ENCODE results near the gene MINDY4B. TPM values are rescaled to one million over a fixed set of nuclear protein-coding genes. Genes with fewer than 3 reads are reported as not detected.

The MINDY4B gene
- total RNA-seq, 1 donor from 2014 or later, result 3.0 TPM

DNA sequence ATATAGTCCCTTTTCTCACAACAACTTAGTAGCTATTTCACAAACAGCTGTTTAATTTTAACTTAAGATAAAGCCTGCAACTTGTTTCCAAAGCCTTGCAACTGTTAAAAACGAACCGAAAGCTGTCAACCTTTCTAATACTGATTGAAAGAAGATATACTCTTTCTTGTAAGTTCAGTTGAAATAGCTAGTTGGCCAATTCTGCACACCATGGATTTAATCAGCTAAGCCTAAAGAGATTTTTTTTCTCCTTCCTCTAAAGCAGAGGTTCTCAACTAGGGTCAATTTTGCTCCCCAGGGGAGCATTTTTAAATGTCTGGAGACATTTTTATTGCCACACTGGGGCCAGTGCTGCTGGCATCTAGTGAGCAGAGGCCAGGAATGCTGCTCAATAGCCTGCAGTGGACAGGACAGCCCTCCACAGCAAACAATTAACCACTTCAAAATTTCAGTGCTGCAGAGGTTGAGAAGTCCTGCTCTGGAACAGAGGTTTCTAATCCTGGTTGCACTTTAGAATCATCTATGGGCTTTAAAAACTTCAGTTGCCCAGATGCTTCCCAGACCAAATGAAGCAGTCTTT, 26.2 kb downstream of the MINDY4B start:
- H3K4me1 Mint-ChIP-seq (ENCODE audit: unreplicated experiment), result no peaks in the 10 kb centered on the region
- no peak overlapping the region for H3K27ac Mint-ChIP-seq (ENCODE audit: unreplicated experiment)
- no peak for TF ChIP-seq CTCF (IDR thresholded peaks at IDR 0.05; ENCODE audit: unreplicated experiment)
- no peak overlapping the region for H3K4me3 Mint-ChIP-seq (ENCODE audit: unreplicated experiment)
- H3K36me3 Mint-ChIP-seq (ENCODE audit: low read depth, unreplicated experiment), result no peaks in the 10 kb centered on the region
- no peaks in the 10 kb centered on the region for H3K27me3 Mint-ChIP-seq (ENCODE audit: unreplicated experiment)
- no peak for DNase-seq (ENCODE audit: low spot score)
- H3K9me3 Mint-ChIP-seq (ENCODE audit: unreplicated experiment), result no peaks in the 10 kb centered on the region

GRCh38 chr3:150878290-150878689, 26.9 kb downstream of the MINDY4B start:
- H3K27ac Mint-ChIP-seq (ENCODE audit: unreplicated experiment), result no peak overlapping the region
- no peak for DNase-seq (ENCODE audit: low spot score)
- H3K4me3 Mint-ChIP-seq (ENCODE audit: unreplicated experiment), result no peak overlapping the region
- no peaks in the 10 kb centered on the region for H3K27me3 Mint-ChIP-seq (ENCODE audit: unreplicated experiment)
- no peaks in the 10 kb centered on the region for H3K4me1 Mint-ChIP-seq (ENCODE audit: unreplicated experiment)
- H3K36me3 Mint-ChIP-seq (ENCODE audit: low read depth, unreplicated experiment), result no peaks in the 10 kb centered on the region
- no peaks in the 10 kb centered on the region for H3K9me3 Mint-ChIP-seq (ENCODE audit: unreplicated experiment)
- no peak for TF ChIP-seq CTCF (IDR thresholded peaks at IDR 0.05; ENCODE audit: unreplicated experiment)

GRCh38 chr3:150877303-150877702, 27.9 kb downstream of the MINDY4B start:
- no peak for DNase-seq (ENCODE audit: low spot score)
- Mint-ChIP-seq H3K4me3 (ENCODE audit: unreplicated experiment) (no peak overlapping the region), H3K9me3 (ENCODE audit: unreplicated experiment) (no peaks in the 10 kb centered on the region), H3K27me3 (ENCODE audit: unreplicated experiment) (no peaks in the 10 kb centered on the region), H3K27ac (ENCODE audit: unreplicated experiment) (no peak overlapping the region), H3K4me1 (ENCODE audit: unreplicated experiment) (no peaks in the 10 kb centered on the region), H3K36me3 (ENCODE audit: low read depth, unreplicated experiment) (no peaks in the 10 kb centered on the region)
- no peak for TF ChIP-seq CTCF (IDR thresholded peaks at IDR 0.05; ENCODE audit: unreplicated experiment)

DNA sequence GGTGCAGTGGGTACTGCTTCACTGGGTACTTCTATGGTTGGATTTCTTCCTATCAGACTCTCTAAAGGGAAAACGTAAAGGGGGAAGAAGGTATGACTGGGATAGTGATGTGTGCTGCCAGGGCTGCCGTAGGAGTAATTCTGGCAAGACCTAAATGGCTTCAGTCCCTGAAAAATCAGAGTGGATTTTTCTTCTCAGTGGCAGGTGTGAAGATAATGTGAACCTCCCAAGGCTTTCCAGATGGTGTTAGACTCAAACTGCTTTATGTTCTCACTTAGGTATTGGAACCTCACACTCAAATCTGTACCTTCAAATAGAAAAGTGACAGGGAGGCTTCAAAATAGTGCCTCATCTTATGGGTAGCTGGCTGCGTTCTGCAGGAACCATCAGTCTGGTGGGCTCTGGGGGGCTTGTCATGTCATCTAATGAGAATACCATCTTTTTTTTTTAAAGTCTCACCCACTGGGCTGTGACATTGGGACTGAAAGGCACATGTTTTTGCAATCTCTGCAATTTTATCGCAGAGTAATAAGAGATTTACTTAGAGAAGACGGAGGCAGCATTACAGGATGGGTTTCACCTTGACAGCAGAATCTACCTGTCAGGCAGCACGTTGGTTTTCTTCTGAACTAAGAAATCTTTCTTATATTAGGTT, 28.5 kb downstream of the MINDY4B start:
- Mint-ChIP-seq H3K27me3 (ENCODE audit: unreplicated experiment) (no peaks in the 10 kb centered on the region), H3K4me1 (ENCODE audit: unreplicated experiment) (no peaks in the 10 kb centered on the region), H3K4me3 (ENCODE audit: unreplicated experiment) (no peak overlapping the region), H3K36me3 (ENCODE audit: low read depth, unreplicated experiment) (no peaks in the 10 kb centered on the region), H3K9me3 (ENCODE audit: unreplicated experiment) (no peaks in the 10 kb centered on the region), H3K27ac (ENCODE audit: unreplicated experiment) (no peak overlapping the region)
- no peak for TF ChIP-seq CTCF (IDR thresholded peaks at IDR 0.05; ENCODE audit: unreplicated experiment)
- DNase-seq (ENCODE audit: low spot score), result no peak

DNA sequence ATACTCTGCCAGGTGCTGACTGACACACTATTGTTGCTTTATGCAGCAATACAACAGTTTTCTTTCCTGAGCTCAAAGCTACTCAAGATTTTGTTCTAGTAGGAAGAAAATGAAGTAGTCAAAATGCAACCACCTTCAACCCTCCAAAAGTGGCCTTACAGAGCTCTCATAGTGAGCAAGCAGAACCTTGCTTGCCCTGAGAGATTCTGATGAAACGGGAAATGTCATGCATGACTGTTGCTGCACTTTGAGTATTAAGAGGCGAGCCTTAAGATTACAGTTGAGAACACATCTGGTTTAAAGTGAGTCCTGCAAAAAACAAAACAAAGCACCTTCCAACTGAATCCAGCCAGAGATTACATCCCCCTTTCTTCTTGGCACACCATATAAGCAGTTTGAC, 29.7 kb downstream of the MINDY4B start:
- no peak for TF ChIP-seq CTCF (IDR thresholded peaks at IDR 0.05; ENCODE audit: unreplicated experiment)
- Mint-ChIP-seq H3K4me1 (ENCODE audit: unreplicated experiment) (no peaks in the 10 kb centered on the region), H3K27ac (ENCODE audit: unreplicated experiment) (no peak overlapping the region), H3K4me3 (ENCODE audit: unreplicated experiment) (no peak overlapping the region), H3K27me3 (ENCODE audit: unreplicated experiment) (no peaks in the 10 kb centered on the region), H3K9me3 (ENCODE audit: unreplicated experiment) (no peaks in the 10 kb centered on the region), H3K36me3 (ENCODE audit: low read depth, unreplicated experiment) (no peaks in the 10 kb centered on the region)
- no peak for DNase-seq (ENCODE audit: low spot score)
